Right lung (tissue), 5 donors: ENCODE data around the gene CCDC192. TPM values are rescaled to one million over a fixed set of nuclear protein-coding genes. Genes with fewer than 3 reads are reported as not detected.

Experiments
- DNase-seq, 2 donors: peaks; one replicate each; pipeline ENCODE4 v3.0.0-alpha.2; 2013
- polyA plus RNA-seq, 5 donors: library from polyadenylated mRNA; unstranded; fragments of 120-200 nt; gene quantifications; one replicate each; pipeline versions ENCODE4 v1.2.1 to v1.2.3, GENCODE V29; 2013; ENCODE audit warnings: inconsistent platforms in 1 of 5, low replicate concordance in 1 of 5; ENCODE audit not compliant: insufficient read length in 5 of 5, insufficient read depth in 1 of 5

Gene CCDC192
- polyA plus RNA-seq, 5 donors, result 0.58 to 1.3 (median 0.90) TPM

- DNase-seq, result no peak
Observed at GRCh38 chr5:127809533-127809932, 106.3 kb downstream of the CCDC192 start.

DNA sequence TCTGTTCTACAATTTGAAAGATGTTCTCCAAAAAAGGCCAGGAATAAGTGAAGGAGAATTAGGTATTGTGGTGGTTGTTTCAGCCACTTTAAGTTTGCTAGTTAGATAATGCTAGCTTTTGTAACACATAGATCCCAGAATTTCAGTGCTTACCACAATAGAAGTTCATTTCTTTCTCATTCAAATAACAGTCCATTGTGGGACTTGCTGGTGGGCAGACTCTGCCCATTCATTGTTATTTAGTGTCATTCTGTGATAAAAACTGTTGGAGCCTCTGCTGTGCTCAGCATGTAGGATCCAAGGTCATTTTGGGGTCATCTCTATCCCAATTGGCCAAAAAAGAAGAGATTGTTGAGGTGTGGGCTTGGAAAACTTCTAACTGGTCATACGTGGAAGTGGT is 106.8 kb downstream of the CCDC192 start:
- no peak for DNase-seq

DNA sequence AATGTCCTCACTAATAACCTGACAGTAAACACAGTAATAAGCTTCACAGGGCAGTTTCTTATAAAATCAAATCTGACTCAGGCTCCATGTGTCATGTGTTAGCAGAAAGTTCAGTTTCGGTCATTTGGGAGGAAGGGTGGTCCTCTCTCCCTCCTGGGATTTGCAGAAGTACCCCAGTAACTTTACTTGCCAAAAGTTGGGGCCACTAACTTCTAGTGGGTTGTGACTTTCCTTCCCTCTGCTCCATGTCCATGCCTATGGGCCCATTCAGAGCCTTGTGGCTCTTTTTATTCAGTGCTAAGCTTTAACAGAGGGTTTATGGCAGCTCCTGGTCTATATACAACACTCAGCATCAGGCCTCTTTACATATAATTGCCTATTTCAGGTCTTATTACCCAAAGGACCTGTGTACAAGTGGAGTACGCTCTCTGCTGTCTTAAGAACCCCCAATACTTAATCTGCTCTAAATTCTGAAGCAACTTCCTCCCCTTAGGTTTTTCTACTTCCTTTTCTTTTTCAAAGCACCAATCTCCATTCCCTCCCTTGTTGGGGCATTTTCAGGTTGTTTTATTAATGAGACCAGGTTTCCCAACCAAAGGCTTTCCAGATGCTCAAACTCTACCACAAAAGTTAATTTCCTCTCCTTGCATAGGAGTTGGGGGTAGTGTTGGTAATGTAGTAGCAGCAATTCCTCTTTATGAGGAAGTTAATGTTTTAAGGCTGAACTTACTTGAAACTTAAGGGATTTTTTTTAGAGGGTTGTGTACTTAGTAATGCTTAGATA is 107.7 kb downstream of the CCDC192 start:
- no peak for DNase-seq

- DNase-seq, result no peak
Observed at GRCh38 chr5:127812570-127812969, 109.4 kb downstream of the CCDC192 start.

GRCh38 chr5:127813633-127814587 is 110.7 kb downstream of the CCDC192 start:
- DNase-seq, result no peak

- DNase-seq, result no peak
Observed at GRCh38 chr5:127814588-127814973, 111.4 kb downstream of the CCDC192 start.

GRCh38 chr5:127820910-127821553 is 117.8 kb downstream of the CCDC192 start:
- DNase-seq, result no peak

DNA sequence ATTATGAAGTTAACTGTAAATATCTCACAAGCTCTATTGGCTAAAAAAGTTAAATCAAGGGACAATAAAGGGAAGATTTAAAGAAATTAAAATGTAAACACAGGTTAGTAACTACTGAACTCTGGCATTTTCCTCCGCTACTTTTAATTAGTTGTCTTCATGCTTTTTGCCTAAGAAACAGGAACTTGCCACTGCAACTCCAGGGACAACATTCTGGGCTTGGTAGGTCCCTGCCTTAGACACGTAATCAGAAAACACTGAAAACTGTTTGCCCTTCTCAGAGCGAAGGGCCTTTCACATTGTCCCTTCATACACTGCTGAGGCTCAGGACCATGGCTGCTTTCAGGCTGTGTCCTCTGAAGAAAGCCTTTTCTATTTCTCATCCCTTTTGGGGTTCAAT is 118.7 kb downstream of the CCDC192 start:
- DNase-seq, result no peak

GRCh38 chr5:127824126-127824525 is 120.9 kb downstream of the CCDC192 start:
- no peak for DNase-seq

GRCh38 chr5:127826011-127826410 is 122.8 kb downstream of the CCDC192 start:
- no peak for DNase-seq

DNA sequence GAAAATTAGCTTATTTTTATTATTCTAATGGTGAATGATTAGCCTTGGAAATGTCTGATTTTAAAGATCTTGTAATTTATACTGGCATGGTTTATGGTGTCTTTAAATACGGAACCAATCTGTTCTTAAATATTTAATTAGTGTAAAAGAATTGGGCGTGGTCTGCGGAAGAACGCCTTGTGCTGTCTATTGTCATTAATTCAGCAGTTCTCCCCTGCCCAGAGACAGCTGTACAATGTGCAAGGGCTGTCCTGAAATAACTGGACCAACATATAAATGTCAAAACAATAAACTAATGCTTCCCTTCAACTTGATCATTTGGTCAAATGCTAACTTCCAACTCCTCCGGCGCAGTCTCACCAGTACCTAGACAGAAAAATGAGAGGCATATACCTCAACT is 124.3 kb downstream of the CCDC192 start:
- no peak for DNase-seq

- no peak for DNase-seq
Observed at GRCh38 chr5:127830157-127830556, 127.0 kb downstream of the CCDC192 start.

DNA sequence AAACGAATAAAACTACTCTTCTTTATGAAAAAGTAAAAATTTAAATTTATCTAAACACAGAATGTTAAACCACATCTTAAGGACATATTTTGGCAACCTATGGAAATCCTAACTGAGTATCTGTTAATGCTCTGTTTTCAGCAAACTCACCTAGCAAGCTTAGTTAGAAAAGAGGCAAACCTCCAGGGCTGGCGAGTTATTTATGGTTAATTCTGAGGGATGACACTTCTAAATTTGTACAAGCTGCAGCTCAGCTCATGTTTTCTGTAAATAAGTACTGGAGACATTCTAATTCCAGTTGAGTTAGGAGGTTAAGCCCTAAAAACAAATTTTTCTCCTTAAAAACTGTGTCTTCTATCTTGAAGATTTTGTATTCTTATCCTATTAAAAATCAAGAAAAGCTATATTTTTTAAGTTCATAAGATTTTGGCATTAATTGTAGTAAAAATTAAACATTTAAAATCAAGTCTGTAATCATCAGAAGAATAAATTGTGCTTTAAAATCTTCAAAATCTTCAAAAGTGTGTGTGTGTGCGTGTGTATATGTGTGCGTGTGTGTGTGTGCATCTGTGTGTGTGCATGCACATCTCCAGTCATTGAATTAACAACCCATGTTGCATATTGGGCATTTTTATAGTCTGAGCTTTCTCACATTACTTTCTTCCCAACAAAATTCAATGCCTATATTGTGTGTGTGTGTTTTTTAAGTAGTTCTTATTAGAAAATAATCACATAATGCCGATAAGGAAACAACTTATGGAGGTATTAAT is 127.8 kb downstream of the CCDC192 start:
- DNase-seq, result no peak

DNA sequence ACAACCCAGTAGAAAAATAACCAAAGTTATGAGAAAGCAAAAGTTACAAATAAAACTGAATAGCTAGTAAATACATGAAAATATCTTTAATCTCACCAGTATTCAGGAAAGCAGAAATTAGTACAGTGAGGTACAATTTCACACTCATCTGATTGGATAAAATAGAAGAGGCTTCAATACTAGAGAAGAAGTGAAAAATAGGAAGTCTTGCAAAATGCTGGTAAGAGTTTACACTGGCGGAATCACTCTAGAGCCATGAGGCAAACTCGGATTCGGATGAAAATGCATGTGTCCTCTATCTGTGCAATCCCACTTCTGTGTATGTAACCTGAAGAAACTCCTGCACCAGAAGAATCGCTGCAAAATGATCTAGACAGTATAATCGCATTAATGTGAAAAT is 128.9 kb downstream of the CCDC192 start:
- no peak for DNase-seq

GRCh38 chr5:127834094-127834531 is 130.9 kb downstream of the CCDC192 start:
- DNase-seq, result no peak

- DNase-seq, result peak; percentile 25 to 28
Observed at GRCh38 chr5:127834554-127834953, 131.4 kb downstream of the CCDC192 start.

GRCh38 chr5:127838661-127839060 is 135.5 kb downstream of the CCDC192 start:
- DNase-seq, result no peak

DNA sequence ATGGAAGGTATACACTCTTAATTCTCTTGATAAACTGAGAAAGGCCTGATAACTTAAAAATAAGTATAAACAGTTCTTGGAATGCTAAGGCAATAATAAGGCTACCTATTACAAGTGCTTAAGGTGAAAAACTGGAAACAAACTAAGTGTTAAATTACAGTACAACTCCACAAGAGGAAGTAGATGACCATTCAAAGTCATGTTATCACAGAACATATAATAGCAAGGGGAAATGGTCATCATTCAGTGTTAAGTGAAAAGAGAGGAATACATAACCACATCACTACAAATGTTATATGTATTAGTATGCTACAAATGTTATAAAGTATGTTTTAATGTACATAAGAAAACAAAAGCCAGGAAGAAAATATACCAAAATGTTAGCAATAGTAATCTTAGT is 135.9 kb downstream of the CCDC192 start:
- DNase-seq, result no peak

- DNase-seq, result no peak
Observed at GRCh38 chr5:127839496-127840197, 136.5 kb downstream of the CCDC192 start.

- DNase-seq, result no peak
Observed at GRCh38 chr5:127840198-127840524, 137.0 kb downstream of the CCDC192 start.

GRCh38 chr5:127840809-127841208 is 137.6 kb downstream of the CCDC192 start:
- DNase-seq, result no peak
